Panc1 (cell line): ENCODE measurements around the gene GRP. TPM values are rescaled to one million over a fixed set of nuclear protein-coding genes. Genes with fewer than 3 reads are reported as not detected.

Experiments
- ATAC-seq: fragments of 200-7000 bp; cut with Tn5 transposase; 2 replicates; pipeline ENCODE4 v1.9.1; 2020; ENCODE audit warnings: mild to moderate bottlenecking, moderate library complexity
- BruUV-seq: library from RNA; stranded (reverse); fragments of 400-500 nt; replicated peaks from 2 replicates; lab custom pipeline; 2021; lab: Mats Ljungman, UMichigan
- CTCF ChIA-PET: fragments of 300-600 bp; sonication (Branson Sonifier 250); formaldehyde crosslinking; loops from one replicate; lab custom pipeline; 2022; ENCODE audit warnings: antibody characterized with exemption; lab: Charles Lee
- POLR2A ChIA-PET: fragments of 300-600 bp; sonication (Branson Sonifier 250); formaldehyde crosslinking; loops from one replicate; lab custom pipeline; 2022; ENCODE audit warnings: antibody characterized with exemption; lab: Charles Lee
- DNase-seq: peaks from one replicate; pipeline ENCODE4 v3.0.0-alpha.2; 2010; ENCODE audit warnings: low read depth, low spot score
- H3K27ac ChIP-seq: 2 replicates; pipeline ENCODE4 v1.5.1; 2011; ENCODE audit warnings: mild to moderate bottlenecking, low read length, inconsistent platforms
- H3K27me3 ChIP-seq: fragments of 200-500 bp; sonication (Bioruptor generic); 2 replicates; pipeline ENCODE4 v1.6.0; 2014; ENCODE audit warnings: low read length, inconsistent platforms; ENCODE audit not compliant: control insufficient read depth, insufficient read depth
- H3K36me3 ChIP-seq: fragments of 200-500 bp; sonication (Bioruptor generic); 2 replicates; pipeline ENCODE4 v1.5.1; 2014; ENCODE audit warnings: inconsistent platforms, mild to moderate bottlenecking, low read length, moderate library complexity; ENCODE audit not compliant: control insufficient read depth, insufficient read depth
- H3K4me1 ChIP-seq: 2 replicates; pipeline ENCODE4 v1.5.1; 2011; ENCODE audit warnings: inconsistent platforms, mild to moderate bottlenecking, low read length, moderate library complexity; ENCODE audit not compliant: control insufficient read depth, insufficient read depth
- H3K4me3 ChIP-seq, 2 experiments: 2 replicates each; pipeline ENCODE4 v1.5.1; 2011 to 2012; ENCODE audit warnings: low read depth in 2 of 2, low read length in 2 of 2, mild to moderate bottlenecking in 2 of 2, inconsistent platforms in 1 of 2, moderate library complexity in 1 of 2
- H3K9me3 ChIP-seq: fragments of 200-500 bp; sonication (Bioruptor generic); 2 replicates; pipeline ENCODE4 v1.5.1; 2014; ENCODE audit warnings: low read depth, mild to moderate bottlenecking, inconsistent platforms, low read length, moderate library complexity; ENCODE audit not compliant: control insufficient read depth, insufficient read depth
- CTCF ChIP-seq: fragments of 450-650 bp; IDR thresholded peaks from 2 replicates; pipeline ENCODE4 v1.5.1; 2017; ENCODE audit warnings: mild to moderate bottlenecking
- POLR2AphosphoS5 ChIP-seq: IDR thresholded peaks from 2 replicates; pipeline ENCODE4 v1.6.1; 2012; ENCODE audit warnings: mild to moderate bottlenecking, low read depth, low read length, moderate library complexity
- REST ChIP-seq, 2 experiments: IDR thresholded peaks; 2 replicates each; pipeline ENCODE4 v1.6.1; 2011 to 2012; ENCODE audit warnings: low read depth in 2 of 2, control low read depth in 1 of 2, low read length in 1 of 2, mild to moderate bottlenecking in 1 of 2, moderate library complexity in 1 of 2; ENCODE audit not compliant: insufficient read depth in 1 of 2
- SIN3A ChIP-seq: IDR thresholded peaks from 2 replicates; pipeline ENCODE4 v1.6.1; 2012; ENCODE audit warnings: low read depth, mild to moderate bottlenecking, low read length, moderate library complexity, borderline replicate concordance; ENCODE audit not compliant: insufficient read depth
- TCF7L2 ChIP-seq: IDR thresholded peaks from 2 replicates; pipeline ENCODE4 v1.6.1; 2011; ENCODE audit warnings: mild to moderate bottlenecking, low read depth, low read length, inconsistent platforms
- in situ Hi-C: cut with HindIII; loops from 2 replicates; pipeline ENCODE4 v1.10.0; 2016; ENCODE audit warnings: low sequenced_read_pairs, low pct_unique_long_range_greater_than_20kb
- intact Hi-C: fragments of 100-400 bp; cut with micrococcal nuclease; formaldehyde crosslinking; loops from one replicate; pipeline ENCODE4 v1.10.0; 2022; ENCODE audit not compliant: unreplicated experiment
- total RNA-seq: library from RNA; stranded (reverse); gene quantifications from one replicate; pipeline ENCODE4 v1.2.1, GENCODE V29; 2021; ENCODE audit not compliant: unreplicated experiment

The GRP gene
- total RNA-seq, 1 experiment from 2014 or later = not detected

- H3K9me3 ChIP-seq = no peaks in the 10 kb centered on the region
- intact Hi-C loops = no loop called here
- H3K27me3 ChIP-seq = no peaks in the 10 kb centered on the region
- in situ Hi-C loops = no loop called here
- DNase-seq = no peak
- CTCF ChIA-PET = no interaction called here
- H3K36me3 ChIP-seq = no peaks in the 10 kb centered on the region
- H3K4me3 ChIP-seq = no peak overlapping the region
- POLR2A ChIA-PET = no interaction called here
- H3K4me1 ChIP-seq = no peaks in the 10 kb centered on the region
- ATAC-seq = no peak
- no peak overlapping the region for H3K27ac ChIP-seq
- no TSS peak for BruUV-seq
- TF ChIP-seq POLR2AphosphoS5 (no peak), REST (IDR thresholded peaks at IDR 0.05; ENCODE audit: insufficient read depth in 1 of 2, low read depth in 2 of 2, low read length in 1 of 2) (no peak), SIN3A (no peak), TCF7L2 (no peak), CTCF (no peak)
Observed at GRCh38 chr18:59239642-59240041, 19.7 kb downstream of the GRP start.

- no peaks in the 10 kb centered on the region for H3K9me3 ChIP-seq
- ChIA-PET CTCF (no interaction called here), POLR2A (no interaction called here)
- no TSS peak for BruUV-seq
- peaks cover 2% of the 10 kb centered on the region for H3K27me3 ChIP-seq
- in situ Hi-C loops (no loop called here), intact Hi-C loops (no loop called here)
- no peaks in the 10 kb centered on the region for H3K4me1 ChIP-seq
- TF ChIP-seq TCF7L2 (no peak), SIN3A (no peak), CTCF (no peak), REST (IDR thresholded peaks at IDR 0.05; ENCODE audit: insufficient read depth in 1 of 2, low read depth in 2 of 2, low read length in 1 of 2) (no peak), POLR2AphosphoS5 (no peak)
- H3K27ac ChIP-seq = no peak overlapping the region
- H3K36me3 ChIP-seq = no peaks in the 10 kb centered on the region
- DNase-seq (no peak), ATAC-seq (no peak)
- no peak overlapping the region for H3K4me3 ChIP-seq
Observed at GRCh38 chr18:59242906-59243305, 22.9 kb downstream of the GRP start.
